ENCODE data around the gene SALL3.

DNA sequence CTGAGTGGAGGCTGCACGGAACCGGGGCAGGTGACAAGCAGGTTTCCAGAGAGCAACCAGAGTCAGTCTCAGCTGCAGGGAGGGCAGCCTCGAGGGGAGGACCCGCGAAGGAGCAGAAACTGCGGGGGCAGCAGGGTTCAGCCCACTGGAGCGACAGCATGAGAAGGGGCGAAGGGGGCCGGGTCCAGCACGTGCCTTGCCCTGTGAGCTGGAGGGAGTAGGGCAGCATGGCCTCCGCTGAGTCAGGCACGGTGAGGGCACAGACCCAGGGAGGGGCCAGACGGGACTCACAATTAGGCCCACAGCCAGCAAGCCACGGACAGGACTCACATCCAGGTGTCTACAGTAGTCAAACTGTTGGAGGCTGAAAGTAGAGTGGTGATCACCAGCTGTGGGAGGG lies 66.9 kb downstream of the SALL3 start:
- TF ChIP-seq, protein P1, sequence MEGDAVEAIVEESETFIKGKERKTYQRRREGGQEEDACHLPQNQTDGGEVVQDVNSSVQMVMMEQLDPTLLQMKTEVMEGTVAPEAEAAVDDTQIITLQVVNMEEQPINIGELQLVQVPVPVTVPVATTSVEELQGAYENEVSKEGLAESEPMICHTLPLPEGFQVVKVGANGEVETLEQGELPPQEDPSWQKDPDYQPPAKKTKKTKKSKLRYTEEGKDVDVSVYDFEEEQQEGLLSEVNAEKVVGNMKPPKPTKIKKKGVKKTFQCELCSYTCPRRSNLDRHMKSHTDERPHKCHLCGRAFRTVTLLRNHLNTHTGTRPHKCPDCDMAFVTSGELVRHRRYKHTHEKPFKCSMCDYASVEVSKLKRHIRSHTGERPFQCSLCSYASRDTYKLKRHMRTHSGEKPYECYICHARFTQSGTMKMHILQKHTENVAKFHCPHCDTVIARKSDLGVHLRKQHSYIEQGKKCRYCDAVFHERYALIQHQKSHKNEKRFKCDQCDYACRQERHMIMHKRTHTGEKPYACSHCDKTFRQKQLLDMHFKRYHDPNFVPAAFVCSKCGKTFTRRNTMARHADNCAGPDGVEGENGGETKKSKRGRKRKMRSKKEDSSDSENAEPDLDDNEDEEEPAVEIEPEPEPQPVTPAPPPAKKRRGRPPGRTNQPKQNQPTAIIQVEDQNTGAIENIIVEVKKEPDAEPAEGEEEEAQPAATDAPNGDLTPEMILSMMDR (IDR thresholded peaks at IDR 0.05), result no peak
- no peak for TF ChIP-seq POLR2A (IDR thresholded peaks at IDR 0.05)
